Astrocyte (in vitro differentiated cells and primary cell): ENCODE data around the gene SPG21. TPM values are rescaled to one million over a fixed set of nuclear protein-coding genes. Genes with fewer than 3 reads are reported as not detected.

ENCODE experiments used
- DNase-seq: peaks from one replicate; pipeline ENCODE4 v3.0.0-alpha.2; 2010; ENCODE audit warnings: low read depth
- FAIRE-seq: peaks from 2 replicates; lab custom pipeline; 2011; peaks lifted over from hg19 to GRCh38; lab: Jason Lieb, UNC
- H2AFZ ChIP-seq: 2 replicates; pipeline ENCODE4 v1.6.0; 2012; ENCODE audit warnings: low read depth, low read length, inconsistent platforms
- H3K27ac ChIP-seq: 2 replicates; pipeline ENCODE4 v1.5.1; 2011; ENCODE audit warnings: low read depth, low read length, inconsistent platforms
- H3K27me3 ChIP-seq: 2 replicates; pipeline ENCODE4 v1.6.0; 2011; ENCODE audit warnings: low read length, inconsistent platforms; ENCODE audit not compliant: insufficient read depth
- H3K36me3 ChIP-seq: 2 replicates; pipeline ENCODE4 v1.5.1; 2011; ENCODE audit warnings: low read length, inconsistent platforms; ENCODE audit not compliant: insufficient read depth
- H3K4me1 ChIP-seq: 2 replicates; pipeline ENCODE4 v1.5.1; 2011; ENCODE audit warnings: low read length, inconsistent platforms; ENCODE audit not compliant: insufficient read depth
- H3K4me2 ChIP-seq: 2 replicates; pipeline ENCODE4 v1.6.0; 2012; ENCODE audit warnings: low read length, inconsistent platforms
- H3K4me3 ChIP-seq: 2 replicates; pipeline ENCODE4 v1.5.1; 2011; ENCODE audit warnings: low read depth, mild to moderate bottlenecking, low read length, inconsistent platforms; ENCODE audit not compliant: insufficient read depth
- H3K79me2 ChIP-seq: 2 replicates; pipeline ENCODE4 v1.6.0; 2012; ENCODE audit warnings: mild to moderate bottlenecking, low read length, inconsistent platforms; ENCODE audit not compliant: insufficient read depth
- H3K9ac ChIP-seq: 2 replicates; pipeline ENCODE4 v1.6.0; 2012; ENCODE audit warnings: mild to moderate bottlenecking, low read length, inconsistent platforms
- H3K9me3 ChIP-seq: 2 replicates; pipeline ENCODE4 v1.5.1; 2012; ENCODE audit warnings: low read depth, mild to moderate bottlenecking, low read length, inconsistent platforms; ENCODE audit not compliant: insufficient read depth
- H4K20me1 ChIP-seq: 2 replicates; pipeline ENCODE4 v1.6.0; 2012; ENCODE audit warnings: low read length, inconsistent platforms; ENCODE audit not compliant: insufficient read depth
- H3K27ac Mint-ChIP-seq: one replicate; pipeline ENCODE4 v1.8.0; 2021; ENCODE audit warnings: mild to moderate bottlenecking, mixed read lengths; ENCODE audit not compliant: unreplicated experiment
- H3K27me3 Mint-ChIP-seq: one replicate; pipeline ENCODE4 v1.8.0; 2021; ENCODE audit warnings: low read depth, mixed read lengths; ENCODE audit not compliant: unreplicated experiment
- H3K36me3 Mint-ChIP-seq: one replicate; pipeline ENCODE4 v1.8.0; 2021; ENCODE audit warnings: low read depth, mixed read lengths; ENCODE audit not compliant: unreplicated experiment
- H3K4me1 Mint-ChIP-seq: one replicate; pipeline ENCODE4 v1.8.0; 2021; ENCODE audit warnings: low read depth, mixed read lengths; ENCODE audit not compliant: unreplicated experiment
- H3K4me3 Mint-ChIP-seq: one replicate; pipeline ENCODE4 v1.8.0; 2021; ENCODE audit warnings: mild to moderate bottlenecking, moderate library complexity, mixed read lengths; ENCODE audit not compliant: unreplicated experiment
- H3K9me3 Mint-ChIP-seq: one replicate; pipeline ENCODE4 v1.8.0; 2021; ENCODE audit warnings: mild to moderate bottlenecking, mixed read lengths; ENCODE audit not compliant: unreplicated experiment
- CTCF ChIP-seq: IDR thresholded peaks from 2 replicates; pipeline ENCODE4 v1.5.1; 2011; ENCODE audit warnings: low read depth, mild to moderate bottlenecking, inconsistent platforms, low read length, moderate library complexity; ENCODE audit not compliant: insufficient read depth
- EZH2 ChIP-seq: IDR thresholded peaks from 2 replicates; pipeline ENCODE4 v1.6.1; 2012; ENCODE audit warnings: mild to moderate bottlenecking, low read length, inconsistent platforms; ENCODE audit not compliant: insufficient read depth
- total RNA-seq: library from RNA; stranded (reverse); gene quantifications from 2 replicates; pipeline ENCODE4 v1.2.1, GENCODE V29; 2021

SPG21 gene
- total RNA-seq, 1 donor from 2014 or later, result 60.2 TPM

- Histone ChIP-seq H2AFZ (no peak overlapping the region), H3K9ac (no peak overlapping the region), H3K4me3 (no peak overlapping the region), H4K20me1 (no peaks in the 10 kb centered on the region), H3K4me1 (no peaks in the 10 kb centered on the region), H3K4me2 (no peak overlapping the region), H3K9me3 (no peaks in the 10 kb centered on the region), H3K36me3 (no peaks in the 10 kb centered on the region), H3K27me3 (no peaks in the 10 kb centered on the region), H3K79me2 (no peaks in the 10 kb centered on the region), H3K27ac (no peak overlapping the region)
- DNase-seq (no peak), FAIRE-seq (no peak)
- Mint-ChIP-seq H3K27ac (no peak overlapping the region), H3K27me3 (no peaks in the 10 kb centered on the region), H3K4me3 (no peak overlapping the region), H3K4me1 (no peaks in the 10 kb centered on the region), H3K36me3 (peaks cover 3% of the 10 kb centered on the region), H3K9me3 (no peaks in the 10 kb centered on the region)
- TF ChIP-seq CTCF (no peak), EZH2 (no peak)
Observed at GRCh38 chr15:64947211-64947610, 42.5 kb downstream of the SPG21 start.

GRCh38 chr15:64944961-64945360 lies 44.8 kb downstream of the SPG21 start:
- Histone ChIP-seq H4K20me1 (no peaks in the 10 kb centered on the region), H3K4me2 (no peak overlapping the region), H3K79me2 (no peaks in the 10 kb centered on the region), H3K27ac (no peak overlapping the region), H3K9ac (no peak overlapping the region), H3K27me3 (no peaks in the 10 kb centered on the region), H3K4me3 (no peak overlapping the region), H3K36me3 (no peaks in the 10 kb centered on the region), H3K4me1 (no peaks in the 10 kb centered on the region), H2AFZ (no peak overlapping the region), H3K9me3 (no peaks in the 10 kb centered on the region)
- H3K27me3 Mint-ChIP-seq, result no peaks in the 10 kb centered on the region
- peaks cover under 1% of the 10 kb centered on the region for H3K36me3 Mint-ChIP-seq
- H3K4me1 Mint-ChIP-seq, result no peaks in the 10 kb centered on the region
- no peak for TF ChIP-seq EZH2
- no peak for TF ChIP-seq CTCF
- H3K27ac Mint-ChIP-seq, result no peak overlapping the region
- DNase-seq (no peak), FAIRE-seq (no peak)
- no peaks in the 10 kb centered on the region for H3K9me3 Mint-ChIP-seq
- H3K4me3 Mint-ChIP-seq, result no peak overlapping the region

GRCh38 chr15:64943512-64944225 lies 46.0 kb downstream of the SPG21 start:
- Histone ChIP-seq H3K4me3 (no peak overlapping the region), H3K79me2 (no peaks in the 10 kb centered on the region), H3K9ac (no peak overlapping the region), H3K4me1 (no peaks in the 10 kb centered on the region), H3K27me3 (no peaks in the 10 kb centered on the region), H3K4me2 (no peak overlapping the region), H3K36me3 (no peaks in the 10 kb centered on the region), H3K9me3 (no peaks in the 10 kb centered on the region), H4K20me1 (no peaks in the 10 kb centered on the region), H3K27ac (no peak overlapping the region), H2AFZ (no peak overlapping the region)
- no peak overlapping the region for H3K4me3 Mint-ChIP-seq
- no peaks in the 10 kb centered on the region for H3K9me3 Mint-ChIP-seq
- H3K4me1 Mint-ChIP-seq, result no peaks in the 10 kb centered on the region
- H3K36me3 Mint-ChIP-seq, result no peaks in the 10 kb centered on the region
- DNase-seq (no peak), FAIRE-seq (no peak)
- no peak overlapping the region for H3K27ac Mint-ChIP-seq
- no peaks in the 10 kb centered on the region for H3K27me3 Mint-ChIP-seq
- TF ChIP-seq EZH2 (no peak), CTCF (no peak)
